GM12891 (cell line): ENCODE data around the gene DPEP1.

Experiments used
- PAX5 ChIP-seq: IDR thresholded peaks from 2 replicates; pipeline ENCODE4 v1.6.1; 2011; ENCODE audit warnings: low read length, moderate library complexity, mild to moderate bottlenecking; ENCODE audit not compliant: insufficient read depth, severe bottlenecking
- POLR2A ChIP-seq: IDR thresholded peaks from 2 replicates; pipeline ENCODE4 v1.6.1; 2011; ENCODE audit warnings: low read depth, low read length, control low read depth
- POLR2AphosphoS5 ChIP-seq: IDR thresholded peaks from 2 replicates; pipeline ENCODE4 v1.6.1; 2011; ENCODE audit warnings: low read depth, low read length, control low read depth
- SPI1 ChIP-seq: IDR thresholded peaks from 2 replicates; pipeline ENCODE4 v1.6.1; 2011; ENCODE audit warnings: low read depth, low read length, control low read depth
- TAF1 ChIP-seq: IDR thresholded peaks from 2 replicates; pipeline ENCODE4 v1.6.1; 2011; ENCODE audit warnings: low read depth, low read length, control low read depth

- TF ChIP-seq POLR2AphosphoS5 (no peak), POLR2A (no peak), TAF1 (no peak), PAX5 (no peak), SPI1 (no peak)
These were observed 7.8 kb downstream of the DPEP1 start for GRCh38 chr16:89621136-89621697.
